ENCODE data around the gene EIF4G2.

EIF4G2 gene

DNA sequence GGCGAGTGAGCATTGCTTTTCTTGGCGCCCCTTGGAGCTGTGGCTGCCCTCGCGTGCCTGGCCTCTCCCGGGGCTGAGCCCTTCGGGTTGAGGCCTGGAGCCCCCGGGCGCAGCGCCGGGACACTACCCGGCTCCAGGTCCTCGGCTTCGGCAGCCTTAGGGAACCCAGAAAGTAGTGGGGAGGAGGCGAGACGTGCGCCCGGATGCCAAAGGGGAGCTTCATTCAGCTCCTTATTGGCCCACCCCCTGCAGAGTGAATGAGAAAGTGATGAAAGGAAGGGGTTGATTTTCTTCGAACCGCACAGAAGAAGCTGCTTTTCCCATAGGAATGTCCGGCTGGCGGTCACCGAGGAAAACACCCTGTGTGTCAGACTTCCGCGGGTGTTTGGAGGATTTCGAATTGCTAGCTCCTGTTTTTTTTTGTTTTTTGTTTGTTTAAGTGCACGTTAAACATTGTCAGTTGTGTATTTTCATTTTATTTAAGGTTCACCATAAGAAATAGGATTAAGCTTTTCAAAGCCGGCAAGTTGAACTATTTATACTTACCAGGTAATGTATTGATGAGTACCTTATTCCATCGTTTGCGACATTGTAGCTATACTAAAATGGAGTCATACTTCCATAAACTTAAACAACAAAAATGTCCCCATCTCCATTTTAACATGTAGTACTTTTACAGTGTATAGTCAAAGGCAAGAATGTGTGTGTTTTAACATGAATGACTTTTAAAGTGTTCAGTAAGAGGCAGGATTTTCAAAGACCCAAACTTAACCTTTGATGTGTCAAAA, 841 bp upstream of the EIF4G2 start:
- DNase-seq (ENCODE audit: low read depth in 3 of 3), result peak in 1 of 3 experiments; percentile 12

GRCh38 chr11:10808235-10808552, 532 bp downstream of the EIF4G2 start:
- no peak for DNase-seq (ENCODE audit: low read depth in 3 of 3)

GRCh38 chr11:10807493-10808234, 1.1 kb downstream of the EIF4G2 start:
- peak; percentile 17 to 39 (median 21) for DNase-seq (ENCODE audit: low read depth in 3 of 3)

GRCh38 chr11:10806206-10806605, 2.5 kb downstream of the EIF4G2 start:
- DNase-seq (ENCODE audit: low read depth in 3 of 3), result no peak

GRCh38 chr11:10805741-10806140, 3.0 kb downstream of the EIF4G2 start:
- DNase-seq (ENCODE audit: low read depth in 3 of 3), result no peak

GRCh38 chr11:10803676-10804075, 5.0 kb downstream of the EIF4G2 start:
- DNase-seq (ENCODE audit: low read depth in 3 of 3), result no peak

- no peak for DNase-seq (ENCODE audit: low read depth in 3 of 3)
These were observed 8.4 kb downstream of the EIF4G2 start for GRCh38 chr11:10800292-10800691.

- no peak for DNase-seq (ENCODE audit: low read depth in 3 of 3)
These were observed 10.3 kb downstream of the EIF4G2 start for GRCh38 chr11:10798330-10798928.

- DNase-seq (ENCODE audit: low read depth in 3 of 3), result no peak
These were observed 11.2 kb downstream of the EIF4G2 start for GRCh38 chr11:10797531-10797930.

DNA sequence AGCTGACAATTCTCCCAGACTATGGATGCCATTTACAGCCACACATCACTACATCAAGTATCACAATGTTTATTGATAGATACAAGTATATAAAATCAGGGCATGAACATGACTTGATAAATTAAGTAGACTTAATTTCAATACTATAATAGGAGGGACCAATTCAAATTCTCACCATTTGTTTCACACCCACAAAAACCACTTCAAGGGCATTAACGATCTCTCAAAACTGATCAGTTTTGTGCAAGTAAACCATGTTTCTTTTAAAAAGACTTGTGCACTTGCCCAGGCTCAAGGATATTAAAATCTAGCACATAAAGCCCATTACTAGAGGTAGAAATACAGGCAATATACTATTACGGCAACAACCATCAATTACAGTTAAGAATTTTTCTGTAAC, 11.7 kb downstream of the EIF4G2 start:
- no peak for DNase-seq (ENCODE audit: low read depth in 3 of 3)

- DNase-seq (ENCODE audit: low read depth in 3 of 3), result no peak
These were observed 12.5 kb downstream of the EIF4G2 start for GRCh38 chr11:10796191-10796590.

GRCh38 chr11:10793470-10794255, 15.1 kb downstream of the EIF4G2 start:
- DNase-seq (ENCODE audit: low read depth in 3 of 3), result no peak

DNA sequence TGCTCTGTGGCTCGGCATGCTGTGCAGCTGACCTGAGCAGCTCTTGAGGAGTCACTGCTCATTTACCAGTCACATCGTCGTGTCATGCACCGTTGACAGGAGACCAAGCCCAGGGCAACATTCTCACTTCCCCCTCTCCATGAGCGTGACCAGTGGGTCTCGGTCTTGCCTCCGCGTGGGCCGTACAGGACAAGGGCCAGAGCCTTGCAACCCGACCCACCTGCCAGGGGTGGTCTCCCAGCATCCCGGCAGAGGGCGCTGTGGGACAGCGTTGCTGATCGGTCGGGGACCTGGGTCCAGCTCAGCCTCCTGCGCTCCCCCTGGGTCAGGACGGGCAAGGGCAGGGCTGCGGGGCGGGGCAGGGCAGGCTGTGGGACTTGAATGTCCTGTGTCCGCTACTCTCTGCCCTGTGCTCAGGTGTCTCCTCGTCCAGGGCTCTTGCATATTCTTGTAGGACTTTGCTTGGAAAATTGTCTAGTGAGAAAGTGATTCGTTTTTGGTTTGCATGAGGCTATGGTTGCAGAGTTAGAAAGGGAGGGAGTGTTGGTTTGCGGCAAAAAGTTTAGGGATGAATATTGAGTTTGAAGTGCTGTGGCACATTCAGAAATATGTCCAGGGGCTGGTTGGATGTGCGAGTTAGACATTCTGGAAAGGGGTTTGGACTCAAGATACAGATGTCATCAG, 16.2 kb downstream of the EIF4G2 start:
- peak; percentile 61 to 75 (median 64) for DNase-seq (ENCODE audit: low read depth in 3 of 3)

GRCh38 chr11:10786451-10786850, 22.3 kb downstream of the EIF4G2 start:
- DNase-seq (ENCODE audit: low read depth in 3 of 3), result no peak

DNA sequence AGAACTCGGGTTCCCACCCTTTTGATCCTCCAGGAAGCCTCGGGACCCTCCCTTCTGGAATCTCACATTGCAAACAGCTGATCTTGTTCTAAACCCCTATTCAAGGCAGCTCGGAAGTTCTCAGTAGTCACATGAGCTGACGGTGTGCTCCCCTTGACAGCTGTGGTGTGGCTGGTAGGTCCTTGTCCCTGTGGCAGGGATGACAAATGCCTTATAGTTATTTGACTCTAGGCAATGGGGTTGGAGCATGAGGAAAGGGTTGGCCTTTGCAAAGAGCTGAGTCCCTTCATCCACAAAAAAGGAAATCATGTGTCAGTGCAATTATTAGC, 23.6 kb downstream of the EIF4G2 start:
- no peak for DNase-seq (ENCODE audit: low read depth in 3 of 3)

DNA sequence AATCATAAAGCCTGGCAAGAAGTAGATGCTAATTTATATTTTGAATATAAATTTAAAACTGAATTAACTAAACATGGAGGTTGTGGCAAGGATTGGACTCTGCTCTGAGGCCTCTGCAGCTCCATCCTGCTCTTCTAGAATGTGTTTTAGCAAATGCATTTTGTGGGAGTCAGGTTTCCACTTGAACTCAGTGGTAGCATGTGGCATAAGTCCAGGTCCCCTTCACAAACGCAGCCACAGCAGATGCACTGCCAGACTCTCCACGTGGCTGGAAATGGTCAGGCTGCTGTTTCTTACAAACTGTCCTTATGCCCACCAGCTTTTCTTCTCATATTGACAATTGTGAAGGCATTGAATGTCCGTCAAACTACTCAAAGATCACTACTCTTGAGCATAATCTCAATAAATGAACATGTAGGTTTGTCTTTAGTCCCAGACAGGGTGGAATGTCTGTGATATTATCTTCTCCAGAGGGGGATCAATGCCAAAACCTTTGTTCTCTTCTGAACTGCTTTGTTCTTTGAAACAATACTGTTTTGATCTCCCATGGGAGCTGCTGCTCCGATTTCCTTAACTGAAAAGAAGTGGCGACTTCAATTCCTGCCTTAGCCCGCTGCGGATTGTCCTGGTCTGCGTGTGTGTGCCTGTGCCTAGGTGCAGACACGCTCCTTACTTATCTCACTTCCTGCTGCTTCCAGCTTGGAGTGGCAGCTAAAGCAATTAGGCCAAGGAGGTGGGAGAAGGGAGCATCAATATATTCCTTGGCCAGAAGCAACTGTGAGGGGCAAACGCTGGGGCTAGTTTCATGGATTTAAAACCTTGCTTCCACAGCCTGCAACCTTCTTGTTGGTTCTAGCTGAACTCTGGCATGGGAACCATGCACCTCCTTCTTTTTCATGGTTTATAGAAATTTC, 24.2 kb downstream of the EIF4G2 start:
- DNase-seq (ENCODE audit: low read depth in 3 of 3), result no peak

- no peak for DNase-seq (ENCODE audit: low read depth in 3 of 3)
These were observed 28.7 kb downstream of the EIF4G2 start for GRCh38 chr11:10780040-10780439.

GRCh38 chr11:10779086-10779485, 29.6 kb downstream of the EIF4G2 start:
- no peak for DNase-seq (ENCODE audit: low read depth in 3 of 3)

DNA sequence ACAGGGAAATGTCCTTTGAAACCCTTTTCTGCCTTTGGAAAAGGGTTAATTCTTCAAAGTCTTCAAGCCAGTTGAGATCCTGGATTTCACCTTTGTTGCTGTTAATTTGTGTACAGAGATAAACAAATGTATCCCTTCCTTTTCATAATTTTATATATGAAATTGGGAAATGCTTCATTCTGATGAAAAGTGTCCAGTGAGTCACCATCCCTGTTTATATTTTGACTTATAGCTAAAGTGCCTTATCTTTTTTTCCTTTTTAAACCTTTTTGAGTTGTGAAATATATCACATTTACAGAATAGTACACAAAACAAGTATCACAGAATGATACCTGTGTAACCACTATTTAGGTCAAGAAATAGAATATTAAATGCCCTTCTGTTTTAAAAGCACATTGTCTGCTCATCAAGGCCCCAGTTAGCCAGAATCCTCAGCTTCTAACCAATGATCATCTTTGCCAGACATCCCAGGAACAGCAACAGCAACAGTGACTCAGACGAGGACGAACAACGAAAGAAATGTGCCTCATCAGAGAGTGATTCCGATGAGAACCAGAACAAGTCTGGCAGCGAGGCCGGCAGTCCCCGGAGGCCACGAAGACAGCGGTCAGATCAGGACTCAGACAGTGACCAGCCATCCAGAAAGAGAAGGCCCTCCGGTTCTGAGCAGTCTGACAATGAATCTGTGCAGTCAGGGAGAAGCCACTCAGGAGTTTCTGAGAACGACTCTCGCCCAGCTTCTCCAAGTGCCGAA, 30.3 kb downstream of the EIF4G2 start:
- no peak for DNase-seq (ENCODE audit: low read depth in 3 of 3)

GRCh38 chr11:10777806-10778205, 30.9 kb downstream of the EIF4G2 start:
- no peak for DNase-seq (ENCODE audit: low read depth in 3 of 3)

Measured in stimulated activated CD4-positive, alpha-beta T cell treated with anti-CD3 and anti-CD28 coated beads, TNF-alpha, amount 100 ng/mL, for 4 hours (primary cell).